HFF-Myc (cell line): ENCODE measurements around the gene KLKB1.

ENCODE experiments used
- DNase-seq: peaks from one replicate; pipeline ENCODE4 v3.0.0-alpha.2; 2011; ENCODE audit warnings: low read depth; ENCODE audit errors: extremely low read depth
- H3K4me3 ChIP-seq: replicated peaks from 2 replicates; pipeline ENCODE4 v1.5.1; 2011; ENCODE audit warnings: low read depth, mild to moderate bottlenecking, control low read depth, low read length
- TF ChIP-seq, protein P1 (sequence below): IDR thresholded peaks from 2 replicates; pipeline ENCODE4 v1.5.1; 2012; ENCODE audit warnings: mild to moderate bottlenecking, low read depth, low read length, control low read depth; ENCODE audit errors: missing control alignments

KLKB1 gene

DNA sequence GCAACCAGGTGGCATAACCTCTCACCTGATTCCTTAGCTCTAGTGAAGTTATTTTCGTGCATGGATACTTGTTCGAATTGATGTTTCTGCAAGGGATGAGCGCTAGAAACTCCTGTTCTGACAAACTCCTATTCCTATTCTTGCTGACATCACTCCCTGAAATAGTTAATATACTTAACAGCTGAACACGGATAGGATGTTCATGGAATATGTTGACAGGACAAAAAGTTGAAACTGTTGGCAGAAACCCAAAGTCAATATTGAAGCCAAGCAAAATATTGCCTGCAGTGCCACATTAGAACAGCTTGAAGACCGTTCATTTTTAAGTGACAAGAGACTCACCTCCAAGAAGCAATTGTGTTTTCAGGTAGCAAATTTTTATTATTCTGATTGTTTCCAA lies at the start of gene KLKB1:
KLKB1 (plus strand) TSS at position 287 of the 400 bp plus-strand sequence. CDS start 689 bp downstream, outside the sequence.
- DNase-seq: no peak
- TF ChIP-seq, protein P1, sequence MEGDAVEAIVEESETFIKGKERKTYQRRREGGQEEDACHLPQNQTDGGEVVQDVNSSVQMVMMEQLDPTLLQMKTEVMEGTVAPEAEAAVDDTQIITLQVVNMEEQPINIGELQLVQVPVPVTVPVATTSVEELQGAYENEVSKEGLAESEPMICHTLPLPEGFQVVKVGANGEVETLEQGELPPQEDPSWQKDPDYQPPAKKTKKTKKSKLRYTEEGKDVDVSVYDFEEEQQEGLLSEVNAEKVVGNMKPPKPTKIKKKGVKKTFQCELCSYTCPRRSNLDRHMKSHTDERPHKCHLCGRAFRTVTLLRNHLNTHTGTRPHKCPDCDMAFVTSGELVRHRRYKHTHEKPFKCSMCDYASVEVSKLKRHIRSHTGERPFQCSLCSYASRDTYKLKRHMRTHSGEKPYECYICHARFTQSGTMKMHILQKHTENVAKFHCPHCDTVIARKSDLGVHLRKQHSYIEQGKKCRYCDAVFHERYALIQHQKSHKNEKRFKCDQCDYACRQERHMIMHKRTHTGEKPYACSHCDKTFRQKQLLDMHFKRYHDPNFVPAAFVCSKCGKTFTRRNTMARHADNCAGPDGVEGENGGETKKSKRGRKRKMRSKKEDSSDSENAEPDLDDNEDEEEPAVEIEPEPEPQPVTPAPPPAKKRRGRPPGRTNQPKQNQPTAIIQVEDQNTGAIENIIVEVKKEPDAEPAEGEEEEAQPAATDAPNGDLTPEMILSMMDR: no peak
- H3K4me3 ChIP-seq: no peak within 1 kb of the TSS

DNA sequence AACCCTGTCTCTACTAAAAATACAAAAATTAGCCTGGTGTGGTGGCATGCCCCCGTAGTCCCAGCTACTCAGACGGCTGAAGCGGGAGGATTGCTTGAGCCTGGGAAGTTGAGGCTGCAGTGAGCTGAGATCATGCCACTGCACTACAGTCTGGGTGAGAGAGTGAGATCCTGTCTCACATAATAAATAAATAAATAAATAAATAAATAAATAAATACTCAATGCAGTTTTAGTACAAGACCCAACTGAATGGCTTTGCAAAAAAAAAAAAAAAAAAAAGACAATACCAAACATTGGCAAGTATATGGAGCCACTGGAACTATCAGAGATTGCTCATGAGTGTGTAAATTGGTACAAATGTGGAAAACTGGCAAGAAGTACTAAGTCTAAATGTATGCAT lies 39.2 kb upstream of the KLKB1 start:
- TF ChIP-seq, protein P1: no peak
- DNase-seq: no peak

DNA sequence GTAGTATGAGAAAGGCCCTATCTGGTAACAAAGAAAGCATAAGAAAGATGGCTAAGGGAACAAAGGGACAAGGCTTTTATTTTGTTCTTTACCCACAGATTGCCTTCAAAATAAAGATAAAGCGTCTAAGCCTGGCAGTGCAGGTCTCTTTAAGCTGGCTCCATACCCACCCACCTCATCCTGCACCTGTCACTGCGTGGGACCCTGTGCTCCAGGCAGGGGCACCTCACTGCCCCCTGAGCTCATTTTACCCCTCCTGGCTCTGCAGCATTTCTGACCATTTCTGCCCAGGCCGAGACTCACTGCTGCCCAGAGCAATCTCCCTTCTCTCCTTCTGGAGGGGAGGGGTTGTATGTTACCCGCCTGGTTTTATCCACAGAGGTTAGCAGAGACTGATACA lies 37.7 kb upstream of the KLKB1 start:
- TF ChIP-seq, protein P1: no peak
- no peak overlapping the region for H3K4me3 ChIP-seq
- DNase-seq: no peak

More for the DNA sequence above, 39.2 kb upstream of the KLKB1 start:
- H3K4me3 ChIP-seq: no peak overlapping the region

DNA sequence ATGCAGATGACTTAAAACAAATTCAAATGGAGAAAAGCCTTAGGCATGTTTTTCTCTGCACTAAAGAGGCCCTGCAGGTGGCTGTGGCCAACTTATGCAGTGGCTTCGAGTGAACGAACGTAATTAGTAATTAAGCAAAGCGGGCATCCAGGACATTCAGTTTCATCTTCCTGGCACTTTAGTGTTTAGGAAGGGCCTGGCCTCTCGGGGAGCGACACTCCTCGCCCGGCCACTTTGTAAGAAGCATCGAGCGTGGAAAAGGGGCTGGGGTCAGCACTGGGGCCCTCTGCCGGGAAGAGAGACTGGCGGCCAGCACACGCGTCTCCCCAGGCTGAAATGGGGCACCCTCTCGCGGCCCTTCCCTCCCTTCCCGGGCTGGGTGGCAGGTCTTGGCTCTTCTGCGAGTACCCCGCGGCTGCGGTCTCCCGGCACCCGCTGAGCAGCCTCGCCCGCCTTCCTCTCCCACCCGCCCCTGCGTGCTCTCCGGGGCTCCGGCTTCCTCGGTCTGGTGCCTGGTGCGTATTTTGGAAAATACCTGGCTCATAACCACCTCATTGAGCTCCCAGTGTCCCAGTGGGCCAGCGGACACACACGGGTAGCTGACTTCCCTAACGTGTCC lies 36.6 kb upstream of the KLKB1 start:
- peak overlapping the region; percentile 62 for H3K4me3 ChIP-seq
- TF ChIP-seq, protein P1: no peak
- DNase-seq: no peak

DNA sequence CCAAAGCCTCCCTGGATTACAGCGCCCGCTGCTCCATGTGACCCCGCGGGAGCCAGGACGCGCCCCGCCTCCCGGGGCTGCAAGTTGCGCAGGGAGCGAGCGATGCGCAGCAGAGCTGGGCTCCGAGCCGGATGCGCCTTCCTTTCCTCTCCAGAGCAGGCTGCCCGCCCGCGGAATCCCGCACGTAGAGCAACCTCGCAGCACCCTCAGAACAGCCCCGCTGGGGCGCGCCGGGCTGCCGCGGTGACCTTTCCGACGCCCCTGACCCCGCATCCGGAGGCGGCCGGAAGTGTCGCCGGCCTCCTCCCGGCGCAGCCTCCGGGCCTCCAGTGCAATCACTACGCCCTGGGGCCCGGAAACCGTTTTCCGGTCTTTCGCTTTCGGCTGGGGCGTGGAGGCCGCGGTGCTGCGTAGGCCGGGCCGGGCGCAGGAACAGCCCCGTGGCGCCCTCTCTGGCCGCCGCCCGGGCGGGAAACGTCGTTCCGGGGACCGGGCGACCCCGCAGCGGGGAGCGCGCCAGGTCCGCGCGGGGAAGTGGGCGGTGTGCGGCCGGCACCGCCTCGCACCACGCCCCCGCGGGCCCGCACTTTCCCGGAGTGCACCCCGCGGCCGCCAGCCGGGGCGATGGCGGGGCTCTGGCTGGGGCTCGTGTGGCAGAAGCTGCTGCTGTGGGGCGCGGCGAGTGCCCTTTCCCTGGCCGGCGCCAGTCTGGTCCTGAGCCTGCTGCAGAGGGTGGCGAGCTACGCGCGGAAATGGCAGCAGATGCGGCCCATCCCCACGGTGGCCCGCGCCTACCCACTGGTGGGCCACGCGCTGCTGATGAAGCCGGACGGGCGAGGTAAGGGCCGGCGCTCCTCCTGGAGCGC lies 35.9 kb upstream of the KLKB1 start, which contains the start of gene CYP4V2:
CYP4V2 (plus strand) TSS at position 368 of the 866 bp plus-strand sequence; CDS start at position 625, 257 bp downstream.
- H3K4me3 ChIP-seq: peak within 1 kb of the TSS; percentile 62
- TF ChIP-seq, protein P1: no peak
- no peak for DNase-seq

DNA sequence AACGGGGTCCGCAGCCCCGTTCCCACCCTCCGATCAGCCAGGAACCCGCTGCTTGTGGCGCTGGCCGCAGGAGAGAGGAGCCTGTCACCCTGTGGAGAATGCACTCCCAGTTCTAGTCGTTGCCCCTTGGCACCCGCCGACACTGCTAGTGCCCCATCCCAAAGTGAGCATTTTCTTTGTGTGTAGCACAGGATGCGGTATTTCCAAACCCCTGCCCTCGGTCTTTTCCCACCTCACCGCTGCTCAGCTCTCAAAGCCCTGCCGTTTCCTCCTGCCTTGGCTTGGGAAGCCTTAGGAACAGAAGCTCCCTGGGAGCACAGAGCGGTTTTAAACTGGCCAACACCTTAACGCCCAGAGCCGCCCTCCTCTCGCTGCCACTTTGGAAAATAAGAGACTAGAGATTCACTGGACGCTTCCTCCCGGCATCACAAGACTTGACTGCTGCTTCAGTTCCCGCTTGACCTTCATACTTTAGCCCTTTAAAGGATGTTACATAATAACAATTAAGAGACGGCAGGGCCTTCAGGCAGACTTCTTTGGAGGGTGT lies 35.2 kb upstream of the KLKB1 start:
- DNase-seq: no peak
- TF ChIP-seq, protein P1: no peak
- peak overlapping the region; percentile 62 for H3K4me3 ChIP-seq
